Measurements from ENCODE around the gene UBXN10. TPM values are rescaled to one million over a fixed set of nuclear protein-coding genes. Genes with fewer than 3 reads are reported as not detected.

Gene UBXN10
- total RNA-seq, 3 donors from 2014 or later (not counting 1 experiment from before 2014, with no cell fraction given), result 2.5 to 3.6 (median 3.5) TPM

DNA sequence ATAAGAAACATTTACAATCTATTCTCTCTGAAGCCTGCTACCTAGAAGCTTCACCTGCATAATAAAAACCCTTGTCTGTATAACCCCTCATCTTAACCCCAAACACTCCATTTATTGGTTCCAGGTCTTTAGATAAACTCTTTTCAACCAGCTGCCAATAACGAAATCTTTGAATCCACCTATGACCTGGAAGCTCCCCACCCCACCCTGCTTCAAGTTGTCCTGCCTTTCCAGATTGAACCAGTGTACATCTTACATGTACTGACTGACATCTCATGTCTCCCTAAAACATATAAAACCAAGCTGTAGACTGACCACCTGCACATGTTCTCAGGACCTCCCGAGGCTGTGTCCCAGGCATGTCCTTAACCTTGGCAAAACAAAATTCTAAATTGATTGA is 54.1 kb downstream of the UBXN10 start:
- H3K27me3 ChIP-seq (ENCODE audit: control insufficient read depth, insufficient read depth, low read length), result peaks cover 5% of the 10 kb centered on the region
- H3K4me3 Mint-ChIP-seq, result no peak overlapping the region
- H3K4me1 ChIP-seq (ENCODE audit: control insufficient read depth, insufficient read depth, low read length), result no peaks in the 10 kb centered on the region
- no peaks in the 10 kb centered on the region for H3K36me3 Mint-ChIP-seq
- intact Hi-C loops (cut with micrococcal nuclease), result no loop called here
- DNase-seq (no peak), ATAC-seq (no peak)
- no peak overlapping the region for H3K27ac Mint-ChIP-seq
- no peak overlapping the region for H3K27ac ChIP-seq (ENCODE audit: low read length)
- TF ChIP-seq, protein P1, sequence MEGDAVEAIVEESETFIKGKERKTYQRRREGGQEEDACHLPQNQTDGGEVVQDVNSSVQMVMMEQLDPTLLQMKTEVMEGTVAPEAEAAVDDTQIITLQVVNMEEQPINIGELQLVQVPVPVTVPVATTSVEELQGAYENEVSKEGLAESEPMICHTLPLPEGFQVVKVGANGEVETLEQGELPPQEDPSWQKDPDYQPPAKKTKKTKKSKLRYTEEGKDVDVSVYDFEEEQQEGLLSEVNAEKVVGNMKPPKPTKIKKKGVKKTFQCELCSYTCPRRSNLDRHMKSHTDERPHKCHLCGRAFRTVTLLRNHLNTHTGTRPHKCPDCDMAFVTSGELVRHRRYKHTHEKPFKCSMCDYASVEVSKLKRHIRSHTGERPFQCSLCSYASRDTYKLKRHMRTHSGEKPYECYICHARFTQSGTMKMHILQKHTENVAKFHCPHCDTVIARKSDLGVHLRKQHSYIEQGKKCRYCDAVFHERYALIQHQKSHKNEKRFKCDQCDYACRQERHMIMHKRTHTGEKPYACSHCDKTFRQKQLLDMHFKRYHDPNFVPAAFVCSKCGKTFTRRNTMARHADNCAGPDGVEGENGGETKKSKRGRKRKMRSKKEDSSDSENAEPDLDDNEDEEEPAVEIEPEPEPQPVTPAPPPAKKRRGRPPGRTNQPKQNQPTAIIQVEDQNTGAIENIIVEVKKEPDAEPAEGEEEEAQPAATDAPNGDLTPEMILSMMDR (IDR thresholded peaks at IDR 0.05), result no peak
- H3K9me3 ChIP-seq (ENCODE audit: control insufficient read depth, insufficient read depth, low read length), result no peaks in the 10 kb centered on the region
- no peaks in the 10 kb centered on the region for H3K36me3 ChIP-seq (ENCODE audit: control insufficient read depth, insufficient read depth, low read length)
- no peaks in the 10 kb centered on the region for H3K4me1 Mint-ChIP-seq
- peaks cover 33 to 51% of the 10 kb centered on the region in 2 donors for H3K27me3 Mint-ChIP-seq (ENCODE audit: low read depth in 2 of 2)
- no peak overlapping the region for H3K4me3 ChIP-seq (ENCODE audit: low read length)
- no peaks in the 10 kb centered on the region for H3K9me3 Mint-ChIP-seq
- 76% methylated on average over 2 of the region's 2 CpGs for WGBS (ENCODE audit: insufficient coverage)

DNA sequence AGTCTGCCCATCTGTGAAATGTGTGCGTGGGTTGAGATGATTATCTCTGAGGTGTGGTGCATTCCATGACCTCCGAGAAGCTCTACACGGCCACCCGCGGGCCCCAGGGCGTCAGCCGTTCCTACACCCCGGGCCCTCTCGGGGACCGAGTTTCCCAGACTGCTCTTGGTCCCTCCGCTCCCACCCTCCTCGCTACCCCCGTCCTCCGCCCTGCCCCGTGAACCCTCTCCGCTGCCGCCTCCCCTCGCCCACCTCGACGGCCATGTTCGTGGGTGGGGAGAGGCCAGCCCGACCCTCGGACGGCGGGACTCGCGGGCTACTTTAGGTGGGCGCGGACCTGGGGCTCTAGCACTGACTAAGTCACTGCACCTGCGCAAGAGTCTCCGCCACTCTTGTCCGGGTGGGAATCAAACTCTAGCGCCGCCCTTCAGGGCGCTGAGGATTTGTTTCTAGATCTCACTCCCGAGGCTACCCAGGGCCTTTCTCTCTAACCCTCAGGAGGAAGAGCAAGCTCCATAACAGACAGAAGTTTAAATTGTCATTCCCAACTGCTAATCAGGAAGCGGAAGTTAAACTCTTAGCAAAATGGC is 57.1 kb downstream of the UBXN10 start:
- 86% methylated on average over 37 of the region's 37 CpGs for WGBS (ENCODE audit: insufficient coverage)
- Histone ChIP-seq H3K27ac (ENCODE audit: low read length) (no peak overlapping the region), H3K9me3 (ENCODE audit: control insufficient read depth, insufficient read depth, low read length) (no peaks in the 10 kb centered on the region), H3K36me3 (ENCODE audit: control insufficient read depth, insufficient read depth, low read length) (no peaks in the 10 kb centered on the region), H3K27me3 (ENCODE audit: control insufficient read depth, insufficient read depth, low read length) (peaks cover 4% of the 10 kb centered on the region), H3K4me1 (ENCODE audit: control insufficient read depth, insufficient read depth, low read length) (no peaks in the 10 kb centered on the region), H3K4me3 (ENCODE audit: low read length) (no peak overlapping the region)
- no peak for ATAC-seq
- TF ChIP-seq, protein P1 (IDR thresholded peaks at IDR 0.05), result no peak
- Mint-ChIP-seq H3K27ac (no peak overlapping the region), H3K36me3 (no peaks in the 10 kb centered on the region), H3K4me3 (no peak overlapping the region), H3K27me3 (ENCODE audit: low read depth in 2 of 2) (peaks cover 26 to 27% of the 10 kb centered on the region in 2 donors), H3K9me3 (no peaks in the 10 kb centered on the region), H3K4me1 (no peaks in the 10 kb centered on the region)
- no peak for DNase-seq
- intact Hi-C loops (cut with micrococcal nuclease), result no loop called here

Other genes with a start within 250 kb of the UBXN10 start
- not detected for gene PLA2G2A, start 206.5 kb upstream of the UBXN10 start, total RNA-seq
- not detected for gene PLA2G5, start 115.9 kb upstream of the UBXN10 start, total RNA-seq
- not detected for gene PLA2G2D, start 66.6 kb upstream of the UBXN10 start, total RNA-seq
- gene PLA2G2F, start 46.8 kb upstream of the UBXN10 start, total RNA-seq, result not detected
- not detected for gene PLA2G2C, start 422 bp downstream of the UBXN10 start, total RNA-seq
- gene VWA5B1, start 104.8 kb downstream of the UBXN10 start, total RNA-seq, result not detected